H9 (cell line): ENCODE data around the gene MSRB2. TPM values are rescaled to one million over a fixed set of nuclear protein-coding genes. Genes with fewer than 3 reads are reported as not detected.

Experiments used
- DNase-seq: peaks from one replicate; pipeline ENCODE4 v3.0.0-alpha.2; 2017
- H2AFZ ChIP-seq: one replicate; pipeline ENCODE4 v1.6.1; 2013; ENCODE audit warnings: mild to moderate bottlenecking, low read length, control low read depth, moderate library complexity
- H2AK5ac ChIP-seq: 2 replicates; pipeline ENCODE4 v1.6.1; 2013; ENCODE audit warnings: low read length, control low read depth, mixed read lengths; ENCODE audit not compliant: insufficient read length
- H2BK120ac ChIP-seq: one replicate; pipeline ENCODE4 v1.6.1; 2013; ENCODE audit warnings: low read depth, mild to moderate bottlenecking, low read length, control low read depth, inconsistent platforms; ENCODE audit not compliant: poor library complexity, severe bottlenecking
- H2BK12ac ChIP-seq: 2 replicates; pipeline ENCODE4 v1.6.1; 2013; ENCODE audit warnings: low read length, control low read depth, mixed read lengths, low read depth; ENCODE audit not compliant: insufficient read length
- H2BK15ac ChIP-seq: 2 replicates; pipeline ENCODE4 v1.6.1; 2013; ENCODE audit warnings: low read depth, low read length, control low read depth
- H2BK20ac ChIP-seq: one replicate; pipeline ENCODE4 v1.6.1; 2013; ENCODE audit warnings: low read depth, mild to moderate bottlenecking, low read length, control low read depth, inconsistent platforms; ENCODE audit not compliant: poor library complexity, severe bottlenecking
- H2BK5ac ChIP-seq: 2 replicates; pipeline ENCODE4 v1.6.1; 2013; ENCODE audit warnings: low read length, control low read depth, mixed read lengths; ENCODE audit not compliant: insufficient read length
- H3K14ac ChIP-seq: 2 replicates; pipeline ENCODE4 v1.6.1; 2013; ENCODE audit warnings: low read length, control low read depth; ENCODE audit not compliant: insufficient read depth
- H3K18ac ChIP-seq: 2 replicates; pipeline ENCODE4 v1.6.1; 2013; ENCODE audit warnings: low read depth, mild to moderate bottlenecking, mixed read lengths, low read length, control low read depth; ENCODE audit not compliant: insufficient read length
- H3K23ac ChIP-seq: 2 replicates; pipeline ENCODE4 v1.6.1; 2013; ENCODE audit warnings: low read length, control low read depth, mixed read lengths, low read depth; ENCODE audit not compliant: insufficient read length
- H3K23me2 ChIP-seq: 2 replicates; pipeline ENCODE4 v1.6.1; 2013; ENCODE audit warnings: low read depth, mild to moderate bottlenecking, mixed read lengths, low read length, control low read depth; ENCODE audit not compliant: insufficient read length, poor library complexity, severe bottlenecking
- H3K27ac ChIP-seq: 2 replicates; pipeline ENCODE4 v1.5.1; 2013; ENCODE audit warnings: low read length, control low read depth, mixed read lengths, low read depth; ENCODE audit not compliant: insufficient read length
- H3K27me3 ChIP-seq: 2 replicates; pipeline ENCODE4 v1.6.1; 2013; ENCODE audit warnings: low read length, control low read depth, inconsistent platforms; ENCODE audit not compliant: insufficient read depth
- H3K4ac ChIP-seq: 2 replicates; pipeline ENCODE4 v1.6.1; 2013; ENCODE audit warnings: low read depth, mild to moderate bottlenecking, control low read depth, inconsistent platforms, low read length, moderate library complexity
- H3K4me1 ChIP-seq: 2 replicates; pipeline ENCODE4 v1.6.1; 2013; ENCODE audit warnings: low read length, control low read depth, inconsistent platforms; ENCODE audit not compliant: insufficient read depth
- H3K4me2 ChIP-seq: 2 replicates; pipeline ENCODE4 v1.6.1; 2013; ENCODE audit warnings: low read length, control low read depth, mixed read lengths; ENCODE audit not compliant: insufficient read length, insufficient read depth
- H3K56ac ChIP-seq: 2 replicates; pipeline ENCODE4 v1.6.1; 2013; ENCODE audit warnings: low read depth, mild to moderate bottlenecking, mixed read lengths, low read length, control low read depth; ENCODE audit not compliant: insufficient read length
- H3K79me1 ChIP-seq: 2 replicates; pipeline ENCODE4 v1.6.1; 2013; ENCODE audit warnings: low read depth, mild to moderate bottlenecking, moderate library complexity, low read length, control low read depth, inconsistent platforms; ENCODE audit not compliant: insufficient read depth, poor library complexity, severe bottlenecking
- H3K79me2 ChIP-seq: 2 replicates; pipeline ENCODE4 v1.6.1; 2013; ENCODE audit warnings: low read length, control low read depth, inconsistent platforms; ENCODE audit not compliant: insufficient read depth
- H3K9ac ChIP-seq: 2 replicates; pipeline ENCODE4 v1.6.1; 2013; ENCODE audit warnings: low read length, control low read depth, mixed read lengths; ENCODE audit not compliant: insufficient read length; ENCODE audit errors: extremely low read depth
- H3K9me3 ChIP-seq: one replicate; pipeline ENCODE4 v1.6.1; 2013; ENCODE audit warnings: low read depth, low read length, inconsistent platforms; ENCODE audit not compliant: control insufficient read depth
- H3T11ph ChIP-seq: one replicate; pipeline ENCODE4 v1.6.1; 2013; ENCODE audit warnings: mild to moderate bottlenecking, low read length, control low read depth, inconsistent platforms
- H4K20me1 ChIP-seq: one replicate; pipeline ENCODE4 v1.6.1; 2013; ENCODE audit not compliant: control insufficient read depth, insufficient read length, insufficient read depth
- H4K5ac ChIP-seq: 2 replicates; pipeline ENCODE4 v1.6.1; 2013; ENCODE audit warnings: low read depth, mild to moderate bottlenecking, mixed read lengths, low read length, control low read depth; ENCODE audit not compliant: insufficient read length
- H4K8ac ChIP-seq: replicated peaks from 2 replicates; pipeline ENCODE4 v1.6.1; 2013; ENCODE audit warnings: low read length, control low read depth, mixed read lengths, low read depth; ENCODE audit not compliant: insufficient read length
- H4K91ac ChIP-seq: 2 replicates; pipeline ENCODE4 v1.6.1; 2013; ENCODE audit warnings: low read depth, mild to moderate bottlenecking, moderate library complexity, mixed read lengths, low read length, control low read depth; ENCODE audit not compliant: insufficient read length
- H3K27ac Mint-ChIP-seq, 3 experiments: 2 replicates in 2 of 3; 3 replicates in 1 of 3; pipeline ENCODE4 v1.8.0; 2020 to 2021; ENCODE audit warnings: mixed read lengths in 3 of 3, mild to moderate bottlenecking in 1 of 3, moderate library complexity in 1 of 3
- H3K27me3 Mint-ChIP-seq: 2 replicates; pipeline ENCODE4 v1.8.0; 2021; ENCODE audit warnings: low read depth, mild to moderate bottlenecking, moderate library complexity, mixed read lengths
- H3K36me3 Mint-ChIP-seq, 3 experiments: 2 replicates in 2 of 3; 3 replicates in 1 of 3; pipeline ENCODE4 v1.8.0; 2020 to 2021; ENCODE audit warnings: low read depth in 3 of 3, mixed read lengths in 3 of 3; ENCODE audit not compliant: insufficient read depth in 1 of 3
- H3K4me1 Mint-ChIP-seq, 2 experiments: 2 replicates each; pipeline ENCODE4 v1.8.0; 2020; ENCODE audit warnings: mixed read lengths in 2 of 2
- H3K4me3 Mint-ChIP-seq, 2 experiments: 2 replicates in 1 of 2; 3 replicates in 1 of 2; pipeline ENCODE4 v1.8.0; 2020 to 2021; ENCODE audit warnings: mild to moderate bottlenecking in 2 of 2, mixed read lengths in 2 of 2, moderate library complexity in 1 of 2
- H3K9me3 Mint-ChIP-seq, 2 experiments: 2 replicates in 1 of 2; 3 replicates in 1 of 2; pipeline ENCODE4 v1.8.0; 2020; ENCODE audit warnings: mild to moderate bottlenecking in 2 of 2, mixed read lengths in 2 of 2, moderate library complexity in 1 of 2
- WGBS: extraction: QIAGEN DNeasy Blood & Tissue Kit; methylation state at CpG from one replicate; pipeline ENCODE4 v1.1.7; 2013; ENCODE audit warnings: missing lambda C conversion rate, low lambda C conversion rate, mixed read lengths; ENCODE audit not compliant: insufficient read length; ENCODE audit errors: extremely low coverage; 5-methylcytosine and 5-hydroxymethylcytosine counted together
- total RNA-seq: library from RNA; stranded (reverse); gene quantifications from 2 replicates; pipeline ENCODE4 v1.2.1, GENCODE V29; 2021
- TF ChIP-seq, protein P1 (sequence below): fragments of 200-600 bp; sonication (generic); conservative IDR thresholded peaks from 3 replicates; pipeline ENCODE4 v1.8.0; 2021; ENCODE audit warnings: antibody characterized with exemption, mild to moderate bottlenecking

The MSRB2 gene
- total RNA-seq, 1 experiment from 2014 or later: 18.0 TPM

DNA sequence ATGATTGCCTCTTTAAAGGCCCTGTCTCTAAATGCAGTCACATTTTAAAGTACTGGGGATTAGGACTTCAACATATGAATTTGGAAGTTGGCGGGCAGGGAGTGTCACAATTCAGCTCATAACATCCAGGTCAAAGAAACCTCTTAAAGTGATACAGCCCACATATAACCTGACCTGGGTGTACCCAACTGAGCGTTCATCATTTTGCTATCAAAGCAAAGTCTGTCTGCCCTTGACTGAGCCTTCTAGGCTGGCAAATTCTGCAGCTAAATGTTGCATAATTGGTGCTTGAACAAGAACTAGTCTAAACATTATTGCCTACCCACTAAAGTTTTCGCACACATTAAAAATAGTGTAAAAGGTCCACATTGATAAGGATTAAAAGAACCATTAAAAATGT, 3.7 kb downstream of the MSRB2 start:
- peaks cover 24 to 34% of the 10 kb centered on the region in 2 experiments for H3K4me1 Mint-ChIP-seq
- no peak overlapping the region for H4K91ac ChIP-seq
- H3K9me3 Mint-ChIP-seq: peaks cover 8 to 9% of the 10 kb centered on the region in 2 experiments
- H3K27ac Mint-ChIP-seq: no peak overlapping the region
- no peaks in the 10 kb centered on the region for H3K79me1 ChIP-seq
- no peak overlapping the region for H2BK120ac ChIP-seq
- TF ChIP-seq, protein P1, sequence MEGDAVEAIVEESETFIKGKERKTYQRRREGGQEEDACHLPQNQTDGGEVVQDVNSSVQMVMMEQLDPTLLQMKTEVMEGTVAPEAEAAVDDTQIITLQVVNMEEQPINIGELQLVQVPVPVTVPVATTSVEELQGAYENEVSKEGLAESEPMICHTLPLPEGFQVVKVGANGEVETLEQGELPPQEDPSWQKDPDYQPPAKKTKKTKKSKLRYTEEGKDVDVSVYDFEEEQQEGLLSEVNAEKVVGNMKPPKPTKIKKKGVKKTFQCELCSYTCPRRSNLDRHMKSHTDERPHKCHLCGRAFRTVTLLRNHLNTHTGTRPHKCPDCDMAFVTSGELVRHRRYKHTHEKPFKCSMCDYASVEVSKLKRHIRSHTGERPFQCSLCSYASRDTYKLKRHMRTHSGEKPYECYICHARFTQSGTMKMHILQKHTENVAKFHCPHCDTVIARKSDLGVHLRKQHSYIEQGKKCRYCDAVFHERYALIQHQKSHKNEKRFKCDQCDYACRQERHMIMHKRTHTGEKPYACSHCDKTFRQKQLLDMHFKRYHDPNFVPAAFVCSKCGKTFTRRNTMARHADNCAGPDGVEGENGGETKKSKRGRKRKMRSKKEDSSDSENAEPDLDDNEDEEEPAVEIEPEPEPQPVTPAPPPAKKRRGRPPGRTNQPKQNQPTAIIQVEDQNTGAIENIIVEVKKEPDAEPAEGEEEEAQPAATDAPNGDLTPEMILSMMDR: no peak
- no peak overlapping the region for H3K9ac ChIP-seq
- H3T11ph ChIP-seq: no peak overlapping the region
- no peak overlapping the region for H2BK15ac ChIP-seq
- no peak overlapping the region for H3K23ac ChIP-seq
- peaks cover 0 to 9% (median 8%) of the 10 kb centered on the region in 3 experiments; a peak in 5 of 7 replicates for H3K36me3 Mint-ChIP-seq
- no CpG with 5 or more reads among the region's 3 CpGs for WGBS
- H3K4me2 ChIP-seq: no peak overlapping the region
- H3K4me3 Mint-ChIP-seq: no peak overlapping the region
- H2AK5ac ChIP-seq: no peak overlapping the region
- no peaks in the 10 kb centered on the region for H3K27me3 ChIP-seq
- no peak overlapping the region for H4K5ac ChIP-seq
- no peaks in the 10 kb centered on the region for H4K20me1 ChIP-seq
- H2BK20ac ChIP-seq: no peak overlapping the region
- DNase-seq: no peak
- no peak overlapping the region for H2AFZ ChIP-seq
- H3K18ac ChIP-seq: no peak overlapping the region
- H4K8ac ChIP-seq: no peak overlapping the region
- no peaks in the 10 kb centered on the region for H3K9me3 ChIP-seq
- no peak overlapping the region for H3K27ac ChIP-seq
- no peaks in the 10 kb centered on the region for H3K79me2 ChIP-seq
- H3K4ac ChIP-seq: no peak overlapping the region
- H3K14ac ChIP-seq: no peak overlapping the region
- peaks cover 12% of the 10 kb centered on the region for H3K4me1 ChIP-seq
- H3K27me3 Mint-ChIP-seq: no peaks in the 10 kb centered on the region
- H3K56ac ChIP-seq: no peak overlapping the region
- no peak overlapping the region for H2BK5ac ChIP-seq
- H2BK12ac ChIP-seq: no peak overlapping the region
- H3K23me2 ChIP-seq: peaks cover 3% of the 10 kb centered on the region
